Measurements from ENCODE around the gene XKR3. TPM values are rescaled to one million over a fixed set of nuclear protein-coding genes. Genes with fewer than 3 reads are reported as not detected.
"Not testable (repeated sequence)": the region's sequence is repeated elsewhere in the genome, so short reads cannot be mapped to it uniquely, and the experiment has no call there.

Gene XKR3
- total RNA-seq, 3 donors from 2014 or later = not detected

DNA sequence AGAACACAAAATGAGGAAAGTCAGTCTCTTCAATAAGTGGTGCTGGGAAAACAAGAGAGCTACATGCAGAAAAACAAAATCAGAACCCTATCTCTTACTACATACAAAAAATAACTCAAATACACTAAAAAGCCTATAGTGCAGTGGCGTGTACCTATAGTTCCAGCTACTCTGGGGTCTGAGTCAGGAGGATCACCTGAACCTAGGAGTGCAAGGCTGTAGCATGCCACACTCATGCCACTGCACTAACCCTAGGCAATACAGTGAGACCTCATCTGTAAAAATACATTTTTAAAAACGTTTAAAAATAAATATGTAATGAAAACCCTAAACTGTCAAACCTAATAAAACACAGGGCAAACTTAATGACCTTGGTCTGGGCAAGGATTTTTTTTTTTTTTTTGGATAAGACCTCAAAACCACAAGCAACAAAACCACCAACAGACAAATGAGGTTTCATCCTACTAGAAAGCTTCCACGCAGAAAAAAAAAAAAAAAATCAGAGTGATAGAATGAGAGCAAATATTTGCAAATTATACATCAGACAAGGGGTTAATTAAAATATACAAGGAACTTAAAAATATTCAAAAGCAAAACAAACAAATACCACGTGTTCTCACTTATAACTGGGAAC is 35.2 kb downstream of the XKR3 start:
- no peaks in the 10 kb centered on the region for H3K9me3 Mint-ChIP-seq
- no peak overlapping the region for H3K4me3 Mint-ChIP-seq
- no peak for DNase-seq
- no peaks in the 10 kb centered on the region for H3K36me3 Mint-ChIP-seq (ENCODE audit: insufficient read depth)
- H3K27me3 Mint-ChIP-seq (ENCODE audit: low read depth) = peaks cover 5% of the 10 kb centered on the region
- no peaks in the 10 kb centered on the region for H3K4me1 Mint-ChIP-seq (ENCODE audit: low read depth)
- ATAC-seq = no peak

- peaks cover 2% of the 10 kb centered on the region for H3K27me3 Mint-ChIP-seq (ENCODE audit: low read depth)
- no peak overlapping the region for H3K4me3 Mint-ChIP-seq
- no peaks in the 10 kb centered on the region for H3K4me1 Mint-ChIP-seq (ENCODE audit: low read depth)
- no peaks in the 10 kb centered on the region for H3K36me3 Mint-ChIP-seq (ENCODE audit: insufficient read depth)
- no peak for ATAC-seq
- H3K9me3 Mint-ChIP-seq = no peaks in the 10 kb centered on the region
- DNase-seq = no peak
Measured at GRCh38 chr22:16783930-16784354, 41.3 kb downstream of the XKR3 start.

DNA sequence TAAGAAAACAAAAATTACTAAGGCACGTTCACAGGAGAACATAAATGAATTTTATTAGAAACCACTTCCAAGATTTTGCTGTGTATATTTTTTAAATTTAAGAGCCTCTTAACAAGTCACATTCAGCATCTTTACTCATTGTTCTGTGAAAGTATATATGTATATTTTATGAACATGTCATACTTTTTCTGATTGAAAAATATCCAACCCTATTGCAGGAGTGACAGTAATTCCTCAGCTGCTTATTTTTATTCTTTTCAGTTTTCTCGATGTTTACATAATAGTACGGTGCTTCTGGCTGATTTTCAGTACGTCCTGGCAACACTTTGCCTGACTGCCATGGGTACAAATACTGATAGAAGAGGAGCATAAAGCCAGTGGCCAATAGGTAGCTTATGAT is 41.8 kb downstream of the XKR3 start:
- Mint-ChIP-seq H3K4me1 (ENCODE audit: low read depth) (no peaks in the 10 kb centered on the region), H3K9me3 (no peaks in the 10 kb centered on the region), H3K36me3 (ENCODE audit: insufficient read depth) (no peaks in the 10 kb centered on the region), H3K4me3 (no peak overlapping the region), H3K27me3 (ENCODE audit: low read depth) (peaks cover 2% of the 10 kb centered on the region)
- DNase-seq = no peak
- ATAC-seq = no peak

DNA sequence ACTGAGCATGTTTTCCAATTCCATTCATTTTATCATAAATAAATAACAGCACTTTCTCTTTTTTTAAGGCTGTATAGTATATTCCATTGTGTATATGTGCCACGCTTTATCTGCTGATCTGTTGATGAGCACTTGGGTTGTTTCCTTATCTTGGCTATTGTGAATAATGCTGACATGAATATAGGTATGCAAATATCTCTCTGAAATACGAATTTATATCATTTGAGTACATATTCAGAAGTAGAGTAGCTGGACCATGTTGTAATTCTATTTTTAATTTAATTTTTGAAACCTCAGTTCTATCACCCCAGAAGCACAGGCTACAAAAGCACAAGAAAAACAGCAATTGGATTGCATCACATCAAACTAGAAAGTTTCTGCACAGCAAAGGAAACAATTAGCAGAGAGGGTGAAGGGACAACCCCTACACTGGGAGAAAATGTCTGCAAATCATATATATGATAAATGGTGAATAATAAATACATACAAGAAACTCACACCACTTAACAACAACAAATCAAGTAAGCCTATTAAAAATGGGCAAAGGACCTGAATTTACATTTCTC is 43.4 kb downstream of the XKR3 start:
- ATAC-seq = no peak
- Mint-ChIP-seq H3K9me3 (no peaks in the 10 kb centered on the region), H3K36me3 (ENCODE audit: insufficient read depth) (no peaks in the 10 kb centered on the region), H3K27me3 (ENCODE audit: low read depth) (peaks cover 10% of the 10 kb centered on the region), H3K4me1 (ENCODE audit: low read depth) (no peaks in the 10 kb centered on the region), H3K4me3 (no peak overlapping the region)
- no peak for DNase-seq

GRCh38 chr22:16781074-16781763 is 44.0 kb downstream of the XKR3 start:
- no peak for ATAC-seq
- DNase-seq = no peak
- Mint-ChIP-seq H3K36me3 (ENCODE audit: insufficient read depth) (no peaks in the 10 kb centered on the region), H3K4me3 (no peak overlapping the region), H3K9me3 (no peaks in the 10 kb centered on the region), H3K27me3 (ENCODE audit: low read depth) (peaks cover 10% of the 10 kb centered on the region), H3K4me1 (ENCODE audit: low read depth) (no peaks in the 10 kb centered on the region)

DNA sequence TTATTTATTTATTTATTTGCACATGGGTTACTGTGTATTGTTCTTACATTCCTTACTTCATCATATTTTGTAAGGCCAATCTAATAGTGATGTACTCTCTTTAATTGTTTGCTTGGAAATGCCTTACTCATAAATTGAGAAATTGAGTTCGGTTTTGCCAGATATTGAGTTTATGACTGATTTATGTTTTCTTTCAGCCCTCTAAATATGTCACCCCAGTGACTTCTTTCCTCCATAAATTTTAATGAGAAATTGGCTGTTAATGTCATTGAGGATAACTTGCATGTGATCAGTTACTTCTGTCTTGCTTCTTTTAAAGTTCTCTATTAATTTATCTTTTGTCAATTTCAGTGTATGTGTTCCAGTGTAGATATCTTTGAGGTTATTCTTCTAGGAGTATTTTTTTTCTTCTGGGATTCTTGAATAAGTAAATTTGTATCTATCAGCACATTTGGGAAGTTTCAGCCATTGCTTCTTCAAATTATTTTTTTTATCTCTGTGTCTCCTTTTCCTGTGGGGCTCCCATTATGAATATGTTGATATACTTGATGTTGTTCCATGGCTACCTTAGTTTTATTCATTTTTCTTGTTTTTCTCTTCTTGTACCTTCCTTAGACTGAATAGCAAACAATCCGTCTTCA is 47.8 kb downstream of the XKR3 start:
- no peak for ATAC-seq
- peaks cover 15% of the 10 kb centered on the region for H3K9me3 Mint-ChIP-seq
- DNase-seq = no peak
- H3K4me1 Mint-ChIP-seq (ENCODE audit: low read depth) = no peaks in the 10 kb centered on the region
- H3K27me3 Mint-ChIP-seq (ENCODE audit: low read depth) = peaks cover 10% of the 10 kb centered on the region
- H3K36me3 Mint-ChIP-seq (ENCODE audit: insufficient read depth) = no peaks in the 10 kb centered on the region
- no peak overlapping the region for H3K4me3 Mint-ChIP-seq

- H3K27me3 Mint-ChIP-seq (ENCODE audit: low read depth) = peaks cover 10% of the 10 kb centered on the region
- no peak for DNase-seq
- no peak overlapping the region for H3K4me3 Mint-ChIP-seq
- no peak for ATAC-seq
- no peaks in the 10 kb centered on the region for H3K4me1 Mint-ChIP-seq (ENCODE audit: low read depth)
- peaks cover 18% of the 10 kb centered on the region for H3K9me3 Mint-ChIP-seq
- no peaks in the 10 kb centered on the region for H3K36me3 Mint-ChIP-seq (ENCODE audit: insufficient read depth)
Measured at GRCh38 chr22:16776080-16776479, 49.1 kb downstream of the XKR3 start.

- Mint-ChIP-seq H3K27me3 (ENCODE audit: low read depth) (peaks cover 10% of the 10 kb centered on the region), H3K9me3 (peaks cover 18% of the 10 kb centered on the region), H3K4me1 (ENCODE audit: low read depth) (no peaks in the 10 kb centered on the region), H3K36me3 (ENCODE audit: insufficient read depth) (no peaks in the 10 kb centered on the region), H3K4me3 (no peak overlapping the region)
- no peak for ATAC-seq
- DNase-seq = no peak
Measured at GRCh38 chr22:16774911-16775500, 50.2 kb downstream of the XKR3 start.

DNA sequence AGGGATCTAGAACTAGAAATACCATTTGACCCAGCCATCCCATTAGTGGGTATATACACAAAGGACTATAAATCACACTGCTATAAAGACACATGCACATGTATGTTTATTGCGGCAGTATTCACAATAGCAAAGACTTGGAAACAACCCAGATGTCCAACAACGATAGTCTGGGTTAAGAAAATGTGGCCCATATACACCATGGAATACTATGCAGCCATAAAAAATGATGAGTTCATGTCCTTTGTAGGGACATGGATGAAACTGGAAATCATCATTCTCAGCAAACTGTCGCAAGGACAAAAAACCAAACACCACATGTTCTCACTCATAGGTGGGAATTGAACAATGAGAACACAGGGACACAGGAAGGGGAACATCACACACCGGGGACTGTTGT is 53.6 kb downstream of the XKR3 start:
- ATAC-seq; H3K4me1 Mint-ChIP-seq (ENCODE audit: low read depth); H3K4me3 Mint-ChIP-seq; DNase-seq; H3K36me3 Mint-ChIP-seq (ENCODE audit: insufficient read depth); H3K27me3 Mint-ChIP-seq (ENCODE audit: low read depth): not testable (repeated sequence)
- H3K9me3 Mint-ChIP-seq = peaks cover 18% of the 10 kb centered on the region

DNA sequence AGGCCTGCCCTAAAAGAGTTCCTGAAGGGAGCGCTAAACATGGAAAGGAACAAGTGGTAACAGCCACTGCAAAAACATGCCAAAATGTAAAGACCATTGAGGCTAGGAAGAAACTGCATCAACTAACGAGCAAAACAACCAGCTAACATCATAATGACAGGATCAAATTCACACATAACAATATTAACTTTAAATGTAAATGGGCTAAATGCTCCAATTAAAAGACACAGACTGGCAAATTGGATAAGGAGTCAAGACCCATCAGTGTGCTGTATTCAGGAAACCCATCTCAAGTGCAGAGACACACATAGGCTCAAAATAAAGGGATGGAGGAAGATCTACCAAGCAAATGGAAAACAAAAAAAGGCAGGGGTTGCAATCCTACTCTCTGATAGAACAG is 57.3 kb downstream of the XKR3 start:
- ATAC-seq; H3K36me3 Mint-ChIP-seq (ENCODE audit: insufficient read depth); DNase-seq; H3K4me3 Mint-ChIP-seq; H3K4me1 Mint-ChIP-seq (ENCODE audit: low read depth): not testable (repeated sequence)
- Mint-ChIP-seq H3K9me3 (peaks cover 11% of the 10 kb centered on the region), H3K27me3 (ENCODE audit: low read depth) (peaks cover 12% of the 10 kb centered on the region)

DNA sequence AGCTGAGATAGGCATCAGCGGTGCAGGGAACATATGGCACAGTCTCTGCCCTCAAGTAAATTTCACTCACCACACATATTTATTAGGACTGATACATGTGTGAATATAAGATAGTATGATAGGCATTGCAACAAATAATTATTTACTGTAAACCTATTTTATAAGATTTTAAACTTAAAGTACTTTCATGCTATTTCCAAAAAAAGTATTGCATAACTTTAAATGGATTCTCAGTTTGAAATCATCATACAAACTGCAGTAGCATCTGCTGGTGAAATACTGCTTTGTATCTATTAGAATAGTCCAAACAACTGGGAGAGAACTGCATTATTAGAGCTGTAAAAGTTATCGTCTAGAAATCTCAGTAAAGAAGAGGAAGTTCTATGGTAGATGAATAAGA is 63.0 kb downstream of the XKR3 start:
- H3K9me3 Mint-ChIP-seq; H3K4me1 Mint-ChIP-seq (ENCODE audit: low read depth); H3K36me3 Mint-ChIP-seq (ENCODE audit: insufficient read depth); ATAC-seq; H3K27me3 Mint-ChIP-seq (ENCODE audit: low read depth); DNase-seq; H3K4me3 Mint-ChIP-seq: not testable (repeated sequence)

DNA sequence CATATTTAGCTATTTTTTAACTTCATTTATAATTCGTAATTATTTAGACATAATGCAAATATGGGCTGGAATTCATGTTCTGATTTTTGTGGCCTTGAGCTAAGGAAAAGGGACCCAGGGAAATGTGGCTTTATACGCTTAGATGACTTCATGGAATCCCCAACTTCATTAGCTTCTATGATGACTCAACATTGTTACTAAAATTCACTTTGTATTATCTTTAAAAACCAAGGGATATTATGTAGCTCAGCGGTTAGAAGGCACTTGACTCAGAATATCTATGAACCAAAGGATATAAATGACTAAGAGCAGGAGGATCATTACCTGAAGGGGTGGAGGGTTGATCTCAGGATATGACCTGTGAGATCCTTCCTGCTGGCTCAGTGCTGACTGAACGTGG is 64.8 kb downstream of the XKR3 start:
- ATAC-seq; H3K36me3 Mint-ChIP-seq (ENCODE audit: insufficient read depth); H3K4me3 Mint-ChIP-seq; H3K27me3 Mint-ChIP-seq (ENCODE audit: low read depth); DNase-seq; H3K4me1 Mint-ChIP-seq (ENCODE audit: low read depth); H3K9me3 Mint-ChIP-seq: not testable (repeated sequence)

DNA sequence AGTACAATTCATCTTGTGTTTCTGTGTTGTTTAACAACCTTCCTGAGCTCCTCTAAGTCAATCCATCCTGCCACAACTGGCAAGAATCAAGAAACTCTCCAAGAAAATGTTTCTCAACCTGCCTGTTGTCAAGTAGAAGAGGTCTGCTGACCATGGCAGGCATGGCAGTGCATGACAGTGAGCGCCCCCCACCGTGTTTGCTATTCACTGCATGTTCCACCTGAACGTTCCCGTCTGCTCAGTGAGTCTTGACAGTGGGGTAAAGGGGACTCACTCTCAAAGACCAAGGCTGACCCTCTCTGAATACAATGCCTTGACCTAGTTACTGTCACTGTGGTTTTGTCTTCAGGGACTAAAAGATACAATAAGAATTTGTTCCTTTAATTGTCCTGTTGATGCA is 75.9 kb downstream of the XKR3 start:
- H3K4me1 Mint-ChIP-seq (ENCODE audit: low read depth); DNase-seq; H3K9me3 Mint-ChIP-seq; ATAC-seq; H3K4me3 Mint-ChIP-seq; H3K27me3 Mint-ChIP-seq (ENCODE audit: low read depth); H3K36me3 Mint-ChIP-seq (ENCODE audit: insufficient read depth): not testable (repeated sequence)

DNA sequence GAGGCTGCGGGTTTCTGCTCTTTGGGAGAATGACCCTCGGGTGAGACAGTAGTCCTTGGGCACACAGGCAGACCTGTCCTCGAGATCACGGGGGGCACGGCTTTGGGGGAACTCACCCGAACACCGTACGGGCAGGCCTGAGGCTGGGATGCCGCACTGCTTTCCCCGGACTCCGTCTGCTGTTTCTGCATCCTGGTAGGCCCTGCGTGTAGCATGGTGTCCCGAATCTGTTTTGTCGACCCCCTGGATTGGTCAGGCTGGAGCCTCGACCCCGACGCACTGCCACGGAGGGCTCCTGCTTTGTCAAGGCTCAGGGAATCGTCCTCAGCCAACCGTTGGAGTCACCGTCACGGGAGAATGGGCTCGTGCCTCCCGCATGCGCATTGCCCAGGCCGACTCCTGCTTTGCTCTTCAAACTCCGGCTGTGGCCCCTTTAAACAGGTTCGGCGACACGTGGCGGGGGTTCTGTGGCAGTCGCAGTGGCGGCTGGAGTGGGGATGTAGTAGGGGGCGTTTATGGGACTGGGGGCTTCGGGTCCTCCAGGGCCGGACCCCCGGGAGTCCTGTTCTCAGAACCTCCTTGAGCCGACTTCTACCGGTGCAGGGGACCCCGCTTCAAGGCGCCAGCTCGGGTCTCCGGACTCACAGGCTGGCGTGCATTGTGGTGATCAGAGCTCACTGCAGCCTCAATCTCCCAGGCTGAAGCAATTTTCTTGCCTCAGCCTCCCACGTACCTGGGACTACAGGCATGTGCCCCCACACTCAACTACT is 76.9 kb downstream of the XKR3 start:
- DNase-seq; H3K27me3 Mint-ChIP-seq (ENCODE audit: low read depth); H3K4me3 Mint-ChIP-seq; ATAC-seq; H3K36me3 Mint-ChIP-seq (ENCODE audit: insufficient read depth); H3K9me3 Mint-ChIP-seq; H3K4me1 Mint-ChIP-seq (ENCODE audit: low read depth): not testable (repeated sequence)

Data from activated T-cell treated with anti-CD3 and anti-CD28 coated beads, Interleukin-2, amount 50 U/mL, for 4 hours (primary cell).